Measurements from ENCODE around the gene MRPL20. TPM values are rescaled to one million over a fixed set of nuclear protein-coding genes. Genes with fewer than 3 reads are reported as not detected.

Gene MRPL20
- polyA plus RNA-seq, 1 of the 3 experiments (the other 2 are of a cell fraction) = 210 TPM

DNA sequence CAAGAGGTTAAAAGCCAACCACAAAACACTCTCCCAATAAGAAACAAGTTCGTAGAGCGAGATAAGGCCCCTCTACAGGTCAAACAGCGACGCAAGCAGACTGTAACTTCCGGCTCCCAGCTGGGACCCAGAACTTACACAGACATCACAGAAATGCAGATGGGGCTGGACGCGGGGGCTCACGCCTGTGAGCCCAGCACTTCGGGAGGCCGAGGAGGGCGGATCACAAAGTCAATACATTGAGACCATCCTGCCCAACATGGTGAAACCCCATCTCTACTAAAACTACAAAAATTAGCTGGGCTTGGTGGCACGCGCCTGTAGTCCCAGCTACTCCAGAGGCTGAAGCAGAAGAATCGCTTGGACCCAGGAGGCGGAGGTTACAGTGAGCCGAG, 19.0 kb downstream of the MRPL20 start:
- no peak for TF ChIP-seq RXRA (IDR thresholded peaks at IDR 0.05; ENCODE audit: borderline replicate concordance, low read depth)
- TF ChIP-seq MXI1 (IDR thresholded peaks at IDR 0.05; ENCODE audit: low read depth, low read length) = no peak
- TF ChIP-seq, protein P1, sequence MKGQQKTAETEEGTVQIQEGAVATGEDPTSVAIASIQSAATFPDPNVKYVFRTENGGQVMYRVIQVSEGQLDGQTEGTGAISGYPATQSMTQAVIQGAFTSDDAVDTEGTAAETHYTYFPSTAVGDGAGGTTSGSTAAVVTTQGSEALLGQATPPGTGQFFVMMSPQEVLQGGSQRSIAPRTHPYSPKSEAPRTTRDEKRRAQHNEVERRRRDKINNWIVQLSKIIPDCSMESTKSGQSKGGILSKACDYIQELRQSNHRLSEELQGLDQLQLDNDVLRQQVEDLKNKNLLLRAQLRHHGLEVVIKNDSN (IDR thresholded peaks at IDR 0.05; ENCODE audit: borderline replicate concordance, low read depth) = no peak
- no peak for TF ChIP-seq GATA2 (CRISPR knock-in tag; IDR thresholded peaks at IDR 0.05)
- TF ChIP-seq RFX5 (IDR thresholded peaks at IDR 0.05; ENCODE audit: low read length) = no peak
- TF ChIP-seq, protein P2, sequence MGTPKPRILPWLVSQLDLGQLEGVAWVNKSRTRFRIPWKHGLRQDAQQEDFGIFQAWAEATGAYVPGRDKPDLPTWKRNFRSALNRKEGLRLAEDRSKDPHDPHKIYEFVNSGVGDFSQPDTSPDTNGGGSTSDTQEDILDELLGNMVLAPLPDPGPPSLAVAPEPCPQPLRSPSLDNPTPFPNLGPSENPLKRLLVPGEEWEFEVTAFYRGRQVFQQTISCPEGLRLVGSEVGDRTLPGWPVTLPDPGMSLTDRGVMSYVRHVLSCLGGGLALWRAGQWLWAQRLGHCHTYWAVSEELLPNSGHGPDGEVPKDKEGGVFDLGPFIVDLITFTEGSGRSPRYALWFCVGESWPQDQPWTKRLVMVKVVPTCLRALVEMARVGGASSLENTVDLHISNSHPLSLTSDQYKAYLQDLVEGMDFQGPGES (IDR thresholded peaks at IDR 0.05; ENCODE audit: low read depth, low read length) = no peak
- no peak for TF ChIP-seq FOXM1 (IDR thresholded peaks at IDR 0.05; ENCODE audit: low read depth)
- no peak for TF ChIP-seq TAF1 (IDR thresholded peaks at IDR 0.05; ENCODE audit: borderline replicate concordance, low read depth, low read length)
- TF ChIP-seq, protein P3, sequence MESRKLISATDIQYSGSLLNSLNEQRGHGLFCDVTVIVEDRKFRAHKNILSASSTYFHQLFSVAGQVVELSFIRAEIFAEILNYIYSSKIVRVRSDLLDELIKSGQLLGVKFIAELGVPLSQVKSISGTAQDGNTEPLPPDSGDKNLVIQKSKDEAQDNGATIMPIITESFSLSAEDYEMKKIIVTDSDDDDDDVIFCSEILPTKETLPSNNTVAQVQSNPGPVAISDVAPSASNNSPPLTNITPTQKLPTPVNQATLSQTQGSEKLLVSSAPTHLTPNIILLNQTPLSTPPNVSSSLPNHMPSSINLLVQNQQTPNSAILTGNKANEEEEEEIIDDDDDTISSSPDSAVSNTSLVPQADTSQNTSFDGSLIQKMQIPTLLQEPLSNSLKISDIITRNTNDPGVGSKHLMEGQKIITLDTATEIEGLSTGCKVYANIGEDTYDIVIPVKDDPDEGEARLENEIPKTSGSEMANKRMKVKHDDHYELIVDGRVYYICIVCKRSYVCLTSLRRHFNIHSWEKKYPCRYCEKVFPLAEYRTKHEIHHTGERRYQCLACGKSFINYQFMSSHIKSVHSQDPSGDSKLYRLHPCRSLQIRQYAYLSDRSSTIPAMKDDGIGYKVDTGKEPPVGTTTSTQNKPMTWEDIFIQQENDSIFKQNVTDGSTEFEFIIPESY (IDR thresholded peaks at IDR 0.05; ENCODE audit: borderline replicate concordance, low read depth) = no peak
- TF ChIP-seq FOSL2 (IDR thresholded peaks at IDR 0.05; ENCODE audit: borderline replicate concordance, low read depth) = no peak
- TF ChIP-seq TCF12 (IDR thresholded peaks at IDR 0.05) = no peak
- no peak for TF ChIP-seq SMC3 (IDR thresholded peaks at IDR 0.05; ENCODE audit: low read depth, low read length)
- WGBS (ENCODE audit: low lambda C conversion rate) = 96% methylated on average over 16 of the region's 16 CpGs
- H3K4me3 ChIP-seq (ENCODE audit: low read depth in 2 of 2, low read length in 1 of 2) = no peak overlapping the region
- POLR2A ChIA-PET = interaction anchor here (0.8 kb wide), 1 partner anchor 13 kb away, joined by 3 read pairs; the partner anchor contains the start of gene AURKAIP1
- no peaks in the 10 kb centered on the region for H3K27me3 ChIP-seq (ENCODE audit: insufficient read depth)
- no peak for DNase-seq
- H2AFZ ChIP-seq (ENCODE audit: low read depth) = no peak overlapping the region
- H3K9me2 ChIP-seq = no peaks in the 10 kb centered on the region
- no peak overlapping the region for H3K9ac ChIP-seq
- H4K20me1 ChIP-seq (ENCODE audit: insufficient read depth) = no peaks in the 10 kb centered on the region
- no peaks in the 10 kb centered on the region for H3K4me1 ChIP-seq (ENCODE audit: control insufficient read depth in 1 of 2, insufficient read depth in 2 of 2, low read depth in 1 of 2, low read length in 1 of 2)
- H3K79me2 ChIP-seq (ENCODE audit: insufficient read depth) = peaks cover 19% of the 10 kb centered on the region; the same call in 1 of the 2 replicates
- H3K9me3 ChIP-seq = no peaks in the 10 kb centered on the region
- H3K27ac ChIP-seq (ENCODE audit: low read depth in 2 of 2, low read length in 1 of 2) = no peak overlapping the region
- no peaks in the 10 kb centered on the region for H3F3A ChIP-seq (replicated peaks; ENCODE audit: insufficient read depth)
- no peak overlapping the region for H3K4me2 ChIP-seq
- CTCF ChIA-PET = interaction anchor here (2.8 kb wide), 1 partner anchor 11 kb away, joined by 16 read pairs; the partner anchor contains the start of gene CCNL2
- H3K36me3 ChIP-seq (replicated peaks in 1 of 2; ENCODE audit: control insufficient read depth in 1 of 2, insufficient read depth in 2 of 2, low read length in 1 of 2) = peaks cover 33 to 68% of the 10 kb centered on the region in 2 experiments

Measured in SK-N-SH (cell line).